Kidney (tissue), 14 donors: ENCODE results near the gene RPAP3. TPM values are rescaled to one million over a fixed set of nuclear protein-coding genes. Genes with fewer than 3 reads are reported as not detected.

ENCODE experiments used
- DNase-seq, 5 donors: peaks; one replicate each; pipeline ENCODE4 v3.0.0-alpha.2; 2013 to 2020
- FAIRE-seq: peaks from 2 replicates; lab custom pipeline; 2012; peaks lifted over from hg19 to GRCh38; lab: Jason Lieb, UNC
- H3K27ac ChIP-seq, 2 donors: one replicate each; pipeline ENCODE4 v1.7.0; 2013; ENCODE audit warnings: low read depth in 2 of 2, low read length in 2 of 2, inconsistent platforms in 1 of 2
- H3K27me3 ChIP-seq: one replicate; pipeline ENCODE4 v1.7.1; 2013; ENCODE audit warnings: low read length, inconsistent platforms; ENCODE audit not compliant: control insufficient read depth, insufficient read depth
- H3K36me3 ChIP-seq, 3 donors: one replicate each; pipeline versions ENCODE4 v1.7.0 to v1.7.1; 2013; ENCODE audit warnings: low read length in 3 of 3, control low read depth in 1 of 3, inconsistent platforms in 1 of 3; ENCODE audit not compliant: insufficient read depth in 3 of 3, control insufficient read depth in 2 of 3
- H3K4me1 ChIP-seq, 3 donors: one replicate each; pipeline versions ENCODE4 v1.7.0 to v1.7.1; 2013; ENCODE audit warnings: low read length in 3 of 3, inconsistent platforms in 1 of 3, low read depth in 1 of 3; ENCODE audit not compliant: control insufficient read depth in 2 of 3, insufficient read depth in 2 of 3
- H3K4me3 ChIP-seq, 3 donors: one replicate each; pipeline versions ENCODE4 v1.7.0 to v1.8.1; 2013; ENCODE audit warnings: low read length in 3 of 3, control low read depth in 1 of 3, inconsistent platforms in 1 of 3
- H3K9ac ChIP-seq, 3 donors: one replicate each; pipeline versions ENCODE4 v1.7.0 to v1.7.1; 2013; ENCODE audit warnings: low read length in 3 of 3, control low read depth in 1 of 3, inconsistent platforms in 1 of 3
- H3K9me3 ChIP-seq, 3 donors: one replicate each; pipeline versions ENCODE4 v1.7.0 to v1.7.1; 2013; ENCODE audit warnings: low read length in 3 of 3, control low read depth in 1 of 3, inconsistent platforms in 1 of 3; ENCODE audit not compliant: control insufficient read depth in 2 of 3, insufficient read depth in 1 of 3
- intact Hi-C: fragments of 100-400 bp; cut with DNase I; formaldehyde crosslinking; loops from one replicate; pipeline ENCODE4 v1.11.1; 2022
- polyA plus RNA-seq: library from polyadenylated mRNA; stranded (reverse); fragments of 350-450 nt; fragmentation: Illumina TruSeq; extraction: RNeasy Lipid Tissue Mini Kit (QIAGEN cat#74804); gene quantifications from one replicate; pipeline ENCODE4 v1.2.3, GENCODE V29; 2014; ENCODE audit warnings: low read depth, low replicate concordance; ENCODE audit not compliant: insufficient read depth
- total RNA-seq: library from RNA; stranded (reverse); fragmentation: NEBNext Ultra II Directional; extraction: Animal tissue kit (Norgen Biotek cat#: 25700); gene quantifications from one replicate; pipeline ENCODE4 v1.2.1, GENCODE V29; 2021
- TF ChIP-seq, protein P1 (sequence below): IDR thresholded peaks from 3 replicates; pipeline ENCODE4 v1.5.1; 2012; ENCODE audit warnings: mild to moderate bottlenecking, moderate library complexity, borderline replicate concordance; ENCODE audit not compliant: insufficient read depth; ENCODE audit errors: extremely low read depth
- donor health status: control.
- donor health status: control.
- donor health status: control.
- donor health status: control.
- donor health status: control.
- donor health status: DM: yes; HTN: yes; CAD: no.
- donor health status: Normal renal cell carcinoma (clear cell type).

RPAP3 gene
- total and polyA plus RNA-seq, 2 donors from 2014 or later, result 15.6 to 20.6 TPM

DNA sequence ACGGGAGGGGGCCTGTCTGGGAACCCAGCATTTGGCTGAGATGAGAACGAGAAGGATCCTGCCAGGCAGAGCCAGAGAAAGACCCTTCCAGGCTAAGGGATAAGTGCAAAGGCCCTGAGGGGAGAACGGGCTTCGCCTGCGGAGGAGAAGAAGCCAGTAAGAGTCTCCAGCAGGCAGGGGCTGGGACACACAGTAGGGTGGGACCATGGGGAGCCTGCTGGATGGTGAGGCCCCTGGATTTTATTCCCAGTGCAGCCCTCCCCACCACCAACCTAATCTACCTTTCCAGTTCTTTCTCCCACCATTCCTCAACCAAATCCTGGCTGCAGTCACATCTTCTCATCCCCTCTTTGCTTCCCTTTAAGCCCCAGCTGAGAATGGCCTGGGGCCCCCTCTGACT, 40.2 kb upstream of the RPAP3 start:
- no peak overlapping the region for H3K4me3 ChIP-seq
- TF ChIP-seq, protein P1, sequence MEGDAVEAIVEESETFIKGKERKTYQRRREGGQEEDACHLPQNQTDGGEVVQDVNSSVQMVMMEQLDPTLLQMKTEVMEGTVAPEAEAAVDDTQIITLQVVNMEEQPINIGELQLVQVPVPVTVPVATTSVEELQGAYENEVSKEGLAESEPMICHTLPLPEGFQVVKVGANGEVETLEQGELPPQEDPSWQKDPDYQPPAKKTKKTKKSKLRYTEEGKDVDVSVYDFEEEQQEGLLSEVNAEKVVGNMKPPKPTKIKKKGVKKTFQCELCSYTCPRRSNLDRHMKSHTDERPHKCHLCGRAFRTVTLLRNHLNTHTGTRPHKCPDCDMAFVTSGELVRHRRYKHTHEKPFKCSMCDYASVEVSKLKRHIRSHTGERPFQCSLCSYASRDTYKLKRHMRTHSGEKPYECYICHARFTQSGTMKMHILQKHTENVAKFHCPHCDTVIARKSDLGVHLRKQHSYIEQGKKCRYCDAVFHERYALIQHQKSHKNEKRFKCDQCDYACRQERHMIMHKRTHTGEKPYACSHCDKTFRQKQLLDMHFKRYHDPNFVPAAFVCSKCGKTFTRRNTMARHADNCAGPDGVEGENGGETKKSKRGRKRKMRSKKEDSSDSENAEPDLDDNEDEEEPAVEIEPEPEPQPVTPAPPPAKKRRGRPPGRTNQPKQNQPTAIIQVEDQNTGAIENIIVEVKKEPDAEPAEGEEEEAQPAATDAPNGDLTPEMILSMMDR, result no peak
- no peak overlapping the region for H3K9ac ChIP-seq
- DNase-seq, result no peak
- no peak overlapping the region for H3K27ac ChIP-seq
- peaks cover 2 to 26% (median 24%) of the 10 kb centered on the region in 3 donors for H3K36me3 ChIP-seq
- H3K27me3 ChIP-seq, result no peaks in the 10 kb centered on the region
- FAIRE-seq, result no peak
- intact Hi-C loops, result no loop called here
- H3K4me1 ChIP-seq, result no peaks in the 10 kb centered on the region
- no peaks in the 10 kb centered on the region for H3K9me3 ChIP-seq

- Histone ChIP-seq H3K36me3 (peaks cover 2 to 22% (median 21%) of the 10 kb centered on the region in 3 donors), H3K4me3 (no peak overlapping the region), H3K4me1 (no peaks in the 10 kb centered on the region), H3K9ac (no peak overlapping the region), H3K9me3 (no peaks in the 10 kb centered on the region), H3K27ac (no peak overlapping the region), H3K27me3 (no peaks in the 10 kb centered on the region)
- intact Hi-C loops, result no loop called here
- no peak for FAIRE-seq
- TF ChIP-seq, protein P1, result no peak
- no peak for DNase-seq
Observed at GRCh38 chr12:47745485-47746041, 39.7 kb upstream of the RPAP3 start.

DNA sequence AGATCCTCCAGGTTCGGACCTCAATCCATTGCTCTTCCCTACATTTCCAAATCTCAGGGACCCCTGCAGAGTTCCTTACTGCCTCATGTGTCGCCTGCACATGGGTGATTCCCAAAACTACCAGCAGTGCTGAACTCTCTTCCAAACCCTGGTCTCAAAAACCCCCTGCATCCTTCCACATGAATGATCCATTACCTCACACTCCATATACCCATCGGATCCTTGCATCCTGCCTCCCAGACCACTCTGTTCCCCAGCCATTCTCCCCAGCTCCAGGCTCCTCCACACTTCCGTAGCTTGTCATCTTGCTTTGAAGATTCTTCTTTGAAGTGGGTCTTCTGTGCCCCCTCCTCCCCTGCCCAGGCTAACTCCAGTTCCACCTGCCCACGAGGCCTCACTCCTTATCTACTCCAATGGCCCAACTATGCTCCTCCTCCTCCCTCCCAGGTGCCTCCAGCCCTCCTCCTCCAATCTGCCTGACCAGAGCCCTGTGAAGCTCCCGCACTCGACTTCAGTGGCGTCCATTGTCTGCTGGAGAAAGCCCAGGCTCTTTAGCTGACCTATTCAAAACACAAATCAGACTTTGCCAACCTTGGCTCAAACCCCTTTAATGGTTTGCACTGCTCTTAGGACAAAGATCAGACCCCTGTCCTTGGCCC, 39.1 kb upstream of the RPAP3 start:
- no peak overlapping the region for H3K9ac ChIP-seq
- TF ChIP-seq, protein P1, result no peak
- FAIRE-seq (no peak), DNase-seq (no peak)
- peaks cover 2 to 17% (median 17%) of the 10 kb centered on the region in 3 donors for H3K36me3 ChIP-seq
- H3K27ac ChIP-seq, result no peak overlapping the region
- no peak overlapping the region for H3K4me3 ChIP-seq
- H3K4me1 ChIP-seq, result no peaks in the 10 kb centered on the region
- no peaks in the 10 kb centered on the region for H3K27me3 ChIP-seq
- intact Hi-C loops, result no loop called here
- no peaks in the 10 kb centered on the region for H3K9me3 ChIP-seq
